GM23338 (cell line): ENCODE results near the gene MYCBP2. TPM values are rescaled to one million over a fixed set of nuclear protein-coding genes. Genes with fewer than 3 reads are reported as not detected.

Experiments used
- ATAC-seq: fragments of 200-7000 bp; cut with Tn5 transposase; 3 replicates; pipeline ENCODE4 v1.9.1; 2020
- DNase-seq: peaks from one replicate; pipeline ENCODE4 v3.0.0-alpha.2; 2015; ENCODE audit warnings: low spot score
- H2AFZ ChIP-seq: fragments of 200-600 bp; sonication (generic); 2 replicates; pipeline ENCODE4 v1.8.0; 2016; ENCODE audit warnings: antibody characterized with exemption, mild to moderate bottlenecking, moderate library complexity
- H3F3A ChIP-seq: fragments of 200-600 bp; sonication (generic); replicated peaks from 2 replicates; pipeline ENCODE4 v1.8.0; 2017; ENCODE audit warnings: antibody characterized with exemption, mixed run types, low read depth
- H3K27ac ChIP-seq: fragments of 200-600 bp; sonication (generic); 2 replicates; pipeline ENCODE4 v1.6.1; 2016; ENCODE audit warnings: low read depth
- H3K27me3 ChIP-seq: fragments of 200-600 bp; sonication (generic); 2 replicates; pipeline ENCODE4 v1.8.0; 2016; ENCODE audit warnings: mild to moderate bottlenecking, mixed run types, moderate library complexity; ENCODE audit not compliant: insufficient read depth
- H3K36me3 ChIP-seq: fragments of 200-600 bp; sonication (generic); 2 replicates; pipeline ENCODE4 v1.8.0; 2016; ENCODE audit warnings: mild to moderate bottlenecking; ENCODE audit not compliant: insufficient read depth
- H3K4me1 ChIP-seq: fragments of 200-600 bp; sonication (generic); 2 replicates; pipeline ENCODE4 v1.8.0; 2016; ENCODE audit warnings: mild to moderate bottlenecking, moderate library complexity; ENCODE audit not compliant: insufficient read depth
- H3K4me2 ChIP-seq: fragments of 200-600 bp; sonication (generic); 2 replicates; pipeline ENCODE4 v1.7.1; 2017; ENCODE audit warnings: mixed run types
- H3K4me3 ChIP-seq: fragments of 200-600 bp; sonication (generic); 2 replicates; pipeline ENCODE4 v1.6.1; 2016; ENCODE audit warnings: mixed run types
- H3K79me2 ChIP-seq: fragments of 200-600 bp; sonication (generic); replicated peaks from 2 replicates; pipeline ENCODE4 v1.8.0; 2017; ENCODE audit warnings: mild to moderate bottlenecking; ENCODE audit not compliant: insufficient read depth
- H3K9me2 ChIP-seq: fragments of 200-600 bp; sonication (generic); 2 replicates; pipeline ENCODE4 v1.8.0; 2017; ENCODE audit not compliant: insufficient read depth
- H4K20me1 ChIP-seq: fragments of 200-600 bp; sonication (generic); replicated peaks from 2 replicates; pipeline ENCODE4 v1.8.0; 2017; ENCODE audit warnings: mild to moderate bottlenecking; ENCODE audit not compliant: insufficient read depth
- H3K27ac Mint-ChIP-seq: 2 replicates; pipeline ENCODE4 v1.8.0; 2020; ENCODE audit warnings: inconsistent platforms, mild to moderate bottlenecking, moderate library complexity, mixed read lengths
- H3K27me3 Mint-ChIP-seq: 3 replicates; pipeline ENCODE4 v1.8.0; 2022; ENCODE audit warnings: low read depth, mild to moderate bottlenecking, moderate library complexity, mixed read lengths, inconsistent platforms; ENCODE audit not compliant: insufficient read depth, poor library complexity
- H3K36me3 Mint-ChIP-seq: 3 replicates; pipeline ENCODE4 v1.8.0; 2021; ENCODE audit warnings: low read depth, mild to moderate bottlenecking, inconsistent platforms, moderate library complexity, mixed read lengths
- H3K4me1 Mint-ChIP-seq: 3 replicates; pipeline ENCODE4 v1.8.0; 2020; ENCODE audit warnings: mild to moderate bottlenecking, inconsistent platforms, mixed read lengths
- H3K4me3 Mint-ChIP-seq: 3 replicates; pipeline ENCODE4 v1.8.0; 2021; ENCODE audit warnings: moderate library complexity, mild to moderate bottlenecking, inconsistent platforms, mixed read lengths
- H3K9me3 Mint-ChIP-seq: 3 replicates; pipeline ENCODE4 v1.8.0; 2020; ENCODE audit warnings: moderate library complexity, mild to moderate bottlenecking, inconsistent platforms, mixed read lengths
- CREB1 ChIP-seq: fragments of 250-450 bp; sonication (Bioruptor Pico); IDR thresholded peaks from 2 replicates; pipeline ENCODE4 v1.5.0; 2020; ENCODE audit warnings: low read depth, mild to moderate bottlenecking, moderate library complexity
- CTCF ChIP-seq, 2 experiments: fragments of 200-600 bp in 1 of 2; sonication (generic) in 1 of 2; conservative IDR thresholded peaks; 2 replicates each; pipeline versions ENCODE4 v1.5.1 to v1.6.1; 2016 to 2017; ENCODE audit warnings: antibody characterized with exemption in 2 of 2, low read depth in 2 of 2, mild to moderate bottlenecking in 2 of 2, moderate library complexity in 1 of 2
- ETS1 ChIP-seq: IDR thresholded peaks from 2 replicates; pipeline ENCODE4 v1.6.1; 2016; ENCODE audit warnings: antibody characterized with exemption
- EZH2 ChIP-seq: fragments of 200-600 bp; sonication (generic); IDR thresholded peaks from one replicate; pipeline ENCODE4 v1.8.0; 2017; ENCODE audit warnings: antibody characterized with exemption, mild to moderate bottlenecking, low read depth; ENCODE audit not compliant: unreplicated experiment
- EZH2phosphoT487 ChIP-seq: fragments of 200-600 bp; sonication (generic); IDR thresholded peaks from one replicate; pipeline ENCODE4 v1.8.1; 2018; ENCODE audit warnings: antibody characterized with exemption; ENCODE audit not compliant: unreplicated experiment
- JUNB ChIP-seq: IDR thresholded peaks from one replicate; pipeline ENCODE4 v1.6.1; 2016; ENCODE audit warnings: antibody characterized with exemption; ENCODE audit not compliant: unreplicated experiment
- NANOG ChIP-seq: IDR thresholded peaks from 2 replicates; pipeline ENCODE4 v1.6.1; 2016; ENCODE audit warnings: antibody characterized with exemption, borderline replicate concordance
- POLR2AphosphoS5 ChIP-seq: IDR thresholded peaks from 2 replicates; pipeline ENCODE4 v1.6.1; 2016; ENCODE audit warnings: antibody characterized with exemption, low read depth
- STAT1 ChIP-seq: IDR thresholded peaks from one replicate; pipeline ENCODE4 v1.6.1; 2016; ENCODE audit warnings: antibody characterized with exemption; ENCODE audit not compliant: unreplicated experiment
- ZNF114 ChIP-seq: fragments of 250-450 bp; sonication (Bioruptor Pico); IDR thresholded peaks from 2 replicates; pipeline ENCODE4 v1.5.0; 2020; ENCODE audit warnings: mild to moderate bottlenecking, moderate library complexity
- ZNF331 ChIP-seq: fragments of 250-450 bp; sonication (Bioruptor Pico); IDR thresholded peaks from 2 replicates; pipeline ENCODE4 v1.5.0; 2020; ENCODE audit warnings: low read depth, mild to moderate bottlenecking, moderate library complexity
- polyA plus RNA-seq: library from polyadenylated mRNA; unstranded; fragments of >200 nt; fragmentation: Nextera tagmentation; extraction: Ambion mirVana; gene quantifications from 2 replicates; pipeline ENCODE4 v1.2.1, GENCODE V29; 2016
- total RNA-seq: library from RNA; depleted of rRNA; stranded (reverse); fragments of >200 nt; shearing (Covaris generic); gene quantifications from 2 replicates; pipeline ENCODE4 v1.2.3, GENCODE V29; 2014
- TF ChIP-seq, protein P1 (sequence below): IDR thresholded peaks from one replicate; pipeline ENCODE4 v1.6.1; 2018; ENCODE audit warnings: antibody characterized with exemption; ENCODE audit not compliant: unreplicated experiment

The MYCBP2 gene
- total and polyA plus RNA-seq, 2 experiments from 2014 or later, result 54.6 to 77.2 TPM

DNA sequence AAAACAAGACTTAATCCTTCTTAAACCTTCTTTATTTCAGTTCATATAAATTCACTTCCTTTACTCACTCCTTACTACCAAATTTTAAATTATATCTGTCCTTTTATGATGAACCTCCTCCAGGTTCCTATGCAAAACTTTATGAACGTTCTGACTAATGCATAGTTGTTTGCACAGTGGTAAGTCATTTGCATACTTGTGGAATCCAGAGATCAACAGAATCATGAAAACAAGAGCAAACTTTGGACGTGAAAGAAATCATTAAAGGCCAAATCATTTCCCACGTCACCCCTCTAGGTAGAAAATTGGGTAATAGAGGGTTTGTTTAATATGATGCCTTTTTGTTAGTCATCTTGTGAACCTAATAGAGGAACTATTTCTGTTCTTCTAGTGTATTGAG, 32.3 kb upstream of the MYCBP2 start (continued):
- TF ChIP-seq EZH2 (no peak), ZNF114 (CRISPR knock-in tag) (no peak), NANOG (no peak), CTCF (conservative IDR thresholded peaks at IDR 0.05; ENCODE audit: low read depth in 2 of 2) (no peak), POLR2AphosphoS5 (no peak), ZNF331 (CRISPR knock-in tag) (no peak), JUNB (no peak), STAT1 (no peak), ETS1 (no peak)
- TF ChIP-seq, protein P1, sequence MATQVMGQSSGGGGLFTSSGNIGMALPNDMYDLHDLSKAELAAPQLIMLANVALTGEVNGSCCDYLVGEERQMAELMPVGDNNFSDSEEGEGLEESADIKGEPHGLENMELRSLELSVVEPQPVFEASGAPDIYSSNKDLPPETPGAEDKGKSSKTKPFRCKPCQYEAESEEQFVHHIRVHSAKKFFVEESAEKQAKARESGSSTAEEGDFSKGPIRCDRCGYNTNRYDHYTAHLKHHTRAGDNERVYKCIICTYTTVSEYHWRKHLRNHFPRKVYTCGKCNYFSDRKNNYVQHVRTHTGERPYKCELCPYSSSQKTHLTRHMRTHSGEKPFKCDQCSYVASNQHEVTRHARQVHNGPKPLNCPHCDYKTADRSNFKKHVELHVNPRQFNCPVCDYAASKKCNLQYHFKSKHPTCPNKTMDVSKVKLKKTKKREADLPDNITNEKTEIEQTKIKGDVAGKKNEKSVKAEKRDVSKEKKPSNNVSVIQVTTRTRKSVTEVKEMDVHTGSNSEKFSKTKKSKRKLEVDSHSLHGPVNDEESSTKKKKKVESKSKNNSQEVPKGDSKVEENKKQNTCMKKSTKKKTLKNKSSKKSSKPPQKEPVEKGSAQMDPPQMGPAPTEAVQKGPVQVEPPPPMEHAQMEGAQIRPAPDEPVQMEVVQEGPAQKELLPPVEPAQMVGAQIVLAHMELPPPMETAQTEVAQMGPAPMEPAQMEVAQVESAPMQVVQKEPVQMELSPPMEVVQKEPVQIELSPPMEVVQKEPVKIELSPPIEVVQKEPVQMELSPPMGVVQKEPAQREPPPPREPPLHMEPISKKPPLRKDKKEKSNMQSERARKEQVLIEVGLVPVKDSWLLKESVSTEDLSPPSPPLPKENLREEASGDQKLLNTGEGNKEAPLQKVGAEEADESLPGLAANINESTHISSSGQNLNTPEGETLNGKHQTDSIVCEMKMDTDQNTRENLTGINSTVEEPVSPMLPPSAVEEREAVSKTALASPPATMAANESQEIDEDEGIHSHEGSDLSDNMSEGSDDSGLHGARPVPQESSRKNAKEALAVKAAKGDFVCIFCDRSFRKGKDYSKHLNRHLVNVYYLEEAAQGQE, result no peak

DNA sequence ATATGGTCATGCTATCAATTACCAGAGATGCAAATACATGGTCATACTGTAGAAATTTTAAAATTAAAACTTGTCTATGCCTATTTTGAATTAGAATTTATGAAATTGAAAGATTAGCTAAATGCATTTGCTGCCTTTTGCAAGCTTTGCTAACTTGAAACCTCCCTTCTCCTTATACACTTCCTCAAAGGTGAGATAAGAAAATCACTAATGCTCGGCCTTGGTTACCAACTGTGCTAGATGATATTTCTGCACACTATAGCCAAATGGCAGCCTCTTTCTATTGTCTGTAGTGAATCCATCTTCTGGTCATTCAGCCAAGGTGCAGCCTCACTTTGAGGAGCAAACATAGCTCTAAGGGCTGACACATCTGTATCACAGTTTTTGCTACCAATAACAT, 31.1 kb upstream of the MYCBP2 start:
- H2AFZ ChIP-seq, result no peak overlapping the region
- H3K27me3 ChIP-seq, result no peaks in the 10 kb centered on the region
- Mint-ChIP-seq H3K4me1 (no peaks in the 10 kb centered on the region), H3K9me3 (no peaks in the 10 kb centered on the region), H3K4me3 (no peak overlapping the region), H3K36me3 (no peaks in the 10 kb centered on the region), H3K27ac (no peak overlapping the region), H3K27me3 (peaks cover 2% of the 10 kb centered on the region)
- ATAC-seq, result no peak
- no peaks in the 10 kb centered on the region for H4K20me1 ChIP-seq
- DNase-seq, result no peak
- no peaks in the 10 kb centered on the region for H3K4me1 ChIP-seq
- peaks cover 4% of the 10 kb centered on the region; the same call in 1 of the 2 replicates for H3K9me2 ChIP-seq
- no peaks in the 10 kb centered on the region for H3K79me2 ChIP-seq
- H3K36me3 ChIP-seq, result no peaks in the 10 kb centered on the region
- no peak overlapping the region for H3K4me2 ChIP-seq
- H3K4me3 ChIP-seq, result no peak overlapping the region
- H3K27ac ChIP-seq, result no peak overlapping the region
- H3F3A ChIP-seq, result no peaks in the 10 kb centered on the region
- TF ChIP-seq STAT1 (no peak), EZH2 (no peak), POLR2AphosphoS5 (no peak), CTCF (conservative IDR thresholded peaks at IDR 0.05; ENCODE audit: low read depth in 2 of 2) (no peak), ZNF331 (CRISPR knock-in tag) (no peak), NANOG (no peak), CREB1 (CRISPR knock-in tag) (no peak), EZH2phosphoT487 (no peak), JUNB (no peak), ETS1 (no peak)
